Pancreas (tissue), 10 donors: Measurements from ENCODE around the gene LRBA. TPM values are rescaled to one million over a fixed set of nuclear protein-coding genes. Genes with fewer than 3 reads are reported as not detected.

Source experiments
- ATAC-seq, 4 donors: fragments of 200-7000 bp; cut with Tn5 transposase; one replicate each; pipeline versions ENCODE4 v1.8.0 to v1.9.1; 2020; ENCODE audit warnings: mild to moderate bottlenecking in 4 of 4, moderate library complexity in 4 of 4
- DNase-seq, 6 donors: peaks; one replicate each; pipeline ENCODE4 v3.0.0-alpha.2; 2020
- FAIRE-seq: peaks from 2 replicates; lab custom pipeline; 2012; peaks lifted over from hg19 to GRCh38; lab: Jason Lieb, UNC
- H3K27ac ChIP-seq, 4 donors: fragments of 200-600 bp; sonication (generic); 1 replicate in 3 of 4; 2 replicates in 1 of 4; pipeline versions ENCODE4 v1.5.0 to v1.8.0; 2020
- H3K27me3 ChIP-seq, 4 donors: fragments of 200-600 bp; one replicate each; pipeline ENCODE4 v1.8.0; 2021
- H3K36me3 ChIP-seq, 3 donors: fragments of 200-600 bp; sonication (generic) in 1 of 3; one replicate each; pipeline versions ENCODE4 v1.5.0 to v1.8.0; 2020 to 2021
- H3K4me1 ChIP-seq, 3 donors: fragments of 200-600 bp; one replicate each; pipeline ENCODE4 v1.8.0; 2021
- H3K4me3 ChIP-seq, 4 donors: fragments of 200-600 bp; sonication (generic) in 2 of 4; one replicate each; pipeline versions ENCODE4 v1.5.0 to v1.8.0; 2020 to 2021
- H3K9me3 ChIP-seq, 4 donors: fragments of 200-600 bp; one replicate each; pipeline ENCODE4 v1.8.0; 2021
- WGBS, 2 donors: extraction: QIAGEN DNeasy Blood & Tissue Kit; methylation state at CpG; one replicate each; pipeline ENCODE4 v1.1.7; 2013; 5-methylcytosine and 5-hydroxymethylcytosine counted together
- intact Hi-C, 3 donors: fragments of 100-400 bp; cut with DNase I; formaldehyde crosslinking; loops; one replicate each; pipeline versions ENCODE4 v1.11.1 to v1.14.2; 2022
- polyA plus RNA-seq, 2 donors: library from polyadenylated mRNA; stranded (reverse); fragments of 200-250 nt; gene quantifications; one replicate each; pipeline ENCODE4 v1.2.3, GENCODE V29; 2013
- total RNA-seq, 6 donors: library from RNA; stranded (reverse); fragmentation: NEBNext Ultra II Directional in 4 of 6; extraction: Animal tissue kit (Norgen Biotek cat#: 25700) in 4 of 6; gene quantifications; one replicate each; pipeline versions ENCODE4 v1.2.1 to v1.2.4, GENCODE V29; 2021 to 2023
- TF ChIP-seq, protein P1 (sequence below), 4 donors: fragments of 200-600 bp; sonication (generic) in 3 of 4; IDR thresholded peaks; one replicate each; pipeline versions ENCODE4 v1.5.0 to v1.8.0; 2021; ENCODE audit warnings: antibody characterized with exemption in 4 of 4
- donor health status: healthy with polysubstance abuse.
- donor health status: DM: no; HTN: no; CAD: no; lungs with moderate emphysema.
- donor health status: DM: no; HTN: no; CAD: no.
- donor health status: control.
- donor health status: control.
- donor health status: Bipolar disorder and iron deficiency.
- donor health status: DM: yes; HTN: yes; CAD: no.
- donor health status: DM: no; HTN: no; CAD: no.
- donor health status: DM: no; HTN: no; CAD: no.
- donor health status: DM: yes; HTN: yes; CAD: no.

Gene LRBA
- total and polyA plus RNA-seq, 8 donors: 6.6 to 35.3 (median 22.3) TPM

DNA sequence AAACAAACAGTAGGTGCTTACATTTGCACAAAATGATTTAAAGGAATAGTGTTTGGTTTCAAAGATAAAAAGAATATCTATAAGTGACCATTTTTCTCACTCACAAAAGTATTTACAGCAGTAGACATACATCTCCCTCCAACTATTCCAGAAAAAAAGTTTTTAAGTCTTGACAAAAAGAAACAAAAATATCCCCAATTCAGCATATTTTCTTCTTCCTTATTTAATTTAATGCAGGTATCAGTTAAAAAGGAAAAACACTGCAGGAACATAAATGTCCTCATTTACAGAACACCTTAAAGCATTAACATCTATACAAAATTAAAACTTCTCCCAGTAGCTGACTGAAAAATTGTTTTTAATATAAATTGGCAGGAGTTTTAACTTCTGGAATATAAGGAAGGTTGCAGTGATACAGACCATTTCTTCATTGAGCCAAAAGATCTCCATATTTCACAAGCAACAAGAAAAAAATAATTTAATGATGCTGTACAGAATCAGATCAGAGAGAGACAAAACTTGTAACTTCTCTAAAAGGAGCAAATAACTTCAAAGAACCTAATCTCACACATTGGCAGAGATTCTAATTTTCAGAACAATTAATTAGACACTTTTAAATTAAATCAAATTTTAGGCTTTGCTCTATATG, 428.8 kb downstream of the LRBA start:
- Histone ChIP-seq H3K9me3 (no peaks in the 10 kb centered on the region), H3K27ac (no peak overlapping the region), H3K27me3 (no peaks in the 10 kb centered on the region), H3K4me3 (no peak overlapping the region), H3K4me1 (no peaks in the 10 kb centered on the region), H3K36me3 (peaks cover 0 to 9% (median 0%) of the 10 kb centered on the region in 3 donors)
- DNase-seq (no peak), ATAC-seq (no peak), FAIRE-seq (no peak)
- intact Hi-C loops: no loop called here
- TF ChIP-seq, protein P1, sequence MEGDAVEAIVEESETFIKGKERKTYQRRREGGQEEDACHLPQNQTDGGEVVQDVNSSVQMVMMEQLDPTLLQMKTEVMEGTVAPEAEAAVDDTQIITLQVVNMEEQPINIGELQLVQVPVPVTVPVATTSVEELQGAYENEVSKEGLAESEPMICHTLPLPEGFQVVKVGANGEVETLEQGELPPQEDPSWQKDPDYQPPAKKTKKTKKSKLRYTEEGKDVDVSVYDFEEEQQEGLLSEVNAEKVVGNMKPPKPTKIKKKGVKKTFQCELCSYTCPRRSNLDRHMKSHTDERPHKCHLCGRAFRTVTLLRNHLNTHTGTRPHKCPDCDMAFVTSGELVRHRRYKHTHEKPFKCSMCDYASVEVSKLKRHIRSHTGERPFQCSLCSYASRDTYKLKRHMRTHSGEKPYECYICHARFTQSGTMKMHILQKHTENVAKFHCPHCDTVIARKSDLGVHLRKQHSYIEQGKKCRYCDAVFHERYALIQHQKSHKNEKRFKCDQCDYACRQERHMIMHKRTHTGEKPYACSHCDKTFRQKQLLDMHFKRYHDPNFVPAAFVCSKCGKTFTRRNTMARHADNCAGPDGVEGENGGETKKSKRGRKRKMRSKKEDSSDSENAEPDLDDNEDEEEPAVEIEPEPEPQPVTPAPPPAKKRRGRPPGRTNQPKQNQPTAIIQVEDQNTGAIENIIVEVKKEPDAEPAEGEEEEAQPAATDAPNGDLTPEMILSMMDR (IDR thresholded peaks at IDR 0.05): no peak

DNA sequence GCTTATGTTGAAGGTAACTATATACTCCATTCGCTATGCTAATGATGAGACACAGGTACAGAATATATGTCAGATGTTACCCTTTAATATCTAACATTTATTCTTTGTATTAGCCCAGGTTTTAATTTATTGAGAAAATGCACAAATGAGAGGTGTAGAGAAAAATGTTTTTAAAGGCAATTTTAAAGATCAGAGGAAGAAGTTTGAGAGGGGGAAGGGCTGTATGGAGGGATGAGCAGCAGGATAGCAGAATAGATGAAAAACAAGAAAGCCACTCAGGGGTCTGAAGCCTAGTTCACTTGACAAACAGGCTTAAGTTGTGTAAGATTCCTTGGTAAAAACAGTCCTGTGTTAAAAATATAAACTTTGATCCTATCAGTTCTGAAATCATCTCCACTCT, 429.5 kb downstream of the LRBA start:
- no peaks in the 10 kb centered on the region for H3K27me3 ChIP-seq
- H3K27ac ChIP-seq: no peak overlapping the region
- no peaks in the 10 kb centered on the region for H3K4me1 ChIP-seq
- WGBS, 2 donors: 96 to 100% methylated on average over 1 of the region's 1 CpG
- no peak overlapping the region for H3K4me3 ChIP-seq
- FAIRE-seq: no peak
- H3K36me3 ChIP-seq: peaks cover 0 to 9% (median 0%) of the 10 kb centered on the region in 3 donors
- H3K9me3 ChIP-seq: no peaks in the 10 kb centered on the region
- DNase-seq: no peak
- TF ChIP-seq, protein P1 (IDR thresholded peaks at IDR 0.05): no peak
- no peak for ATAC-seq
- intact Hi-C loops: no loop called here

DNA sequence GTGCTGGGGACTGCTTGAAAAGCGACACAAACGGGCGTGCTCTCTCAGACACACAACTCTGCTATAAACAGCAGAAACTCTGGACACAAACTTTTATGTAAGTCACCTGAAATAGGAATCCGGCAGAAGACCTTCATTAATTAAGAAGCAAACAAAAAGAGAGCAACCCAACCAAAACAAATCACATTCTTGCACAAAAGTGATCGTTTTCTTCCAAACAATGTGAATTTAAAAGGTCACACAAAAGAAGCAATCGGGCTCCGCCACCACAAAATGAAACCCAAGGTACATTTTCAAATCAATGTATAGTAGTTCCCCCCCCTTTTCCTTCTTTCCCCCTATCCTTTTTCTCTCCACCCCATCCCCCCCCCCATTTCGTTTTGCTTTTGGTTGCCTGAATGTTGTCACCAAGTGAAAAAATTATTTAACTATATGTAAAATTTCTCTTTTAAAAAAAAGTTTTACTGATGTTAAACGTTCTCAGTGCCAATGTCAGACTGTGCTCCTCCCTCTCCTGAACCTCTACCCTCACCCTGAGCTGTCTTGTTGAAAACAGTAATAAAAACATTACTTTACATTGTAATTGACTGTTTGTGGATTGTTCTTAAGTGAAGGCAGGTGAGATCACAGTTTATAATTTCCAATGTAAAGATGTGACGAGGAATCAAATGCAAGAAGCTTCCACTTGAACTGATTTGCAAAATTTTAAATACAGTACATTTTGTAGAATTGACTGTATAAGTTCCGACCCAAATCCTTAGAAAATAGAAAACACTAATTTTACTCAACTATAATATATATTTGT, 430.8 kb downstream of the LRBA start:
- Histone ChIP-seq H3K9me3 (no peaks in the 10 kb centered on the region), H3K36me3 (peaks cover 0 to 9% (median 0%) of the 10 kb centered on the region in 3 donors), H3K27me3 (no peaks in the 10 kb centered on the region), H3K4me1 (no peaks in the 10 kb centered on the region), H3K27ac (no peak overlapping the region), H3K4me3 (no peak overlapping the region)
- TF ChIP-seq, protein P1 (IDR thresholded peaks at IDR 0.05): no peak
- DNase-seq (no peak), ATAC-seq (no peak), FAIRE-seq (no peak)
- WGBS, 2 donors: 92% methylated on average over 11 of the region's 11 CpGs
- intact Hi-C loops: no loop called here

DNA sequence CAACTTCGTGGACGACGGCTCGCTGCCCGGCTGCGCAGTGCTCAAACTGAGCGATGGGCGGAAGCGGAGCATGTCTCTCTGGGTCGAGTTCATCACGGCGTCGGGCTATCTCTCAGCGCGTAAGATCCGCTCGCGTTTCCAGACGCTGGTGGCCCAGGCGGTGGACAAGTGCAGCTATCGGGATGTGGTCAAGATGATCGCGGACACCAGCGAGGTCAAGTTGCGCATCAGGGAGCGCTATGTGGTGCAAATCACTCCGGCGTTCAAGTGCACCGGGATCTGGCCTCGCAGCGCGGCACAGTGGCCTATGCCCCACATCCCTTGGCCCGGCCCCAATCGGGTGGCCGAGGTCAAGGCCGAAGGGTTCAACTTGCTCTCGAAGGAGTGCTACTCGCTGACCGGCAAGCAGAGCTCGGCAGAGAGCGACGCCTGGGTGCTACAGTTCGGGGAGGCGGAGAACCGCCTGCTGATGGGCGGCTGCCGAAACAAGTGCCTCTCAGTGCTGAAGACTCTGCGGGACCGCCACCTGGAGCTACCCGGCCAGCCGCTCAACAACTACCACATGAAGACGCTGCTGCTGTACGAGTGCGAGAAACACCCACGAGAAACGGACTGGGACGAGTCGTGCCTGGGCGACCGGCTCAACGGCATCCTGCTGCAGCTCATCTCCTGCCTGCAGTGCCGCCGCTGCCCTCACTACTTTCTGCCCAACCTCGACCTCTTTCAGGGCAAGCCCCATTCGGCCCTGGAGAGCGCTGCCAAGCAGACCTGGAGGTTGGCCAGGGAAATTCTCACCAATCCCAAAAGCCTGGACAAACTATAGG, 431.6 kb downstream of the LRBA start:
- WGBS, 2 donors: 83 to 87% methylated on average over 66 of the region's 66 CpGs
- TF ChIP-seq, protein P1 (IDR thresholded peaks at IDR 0.05): no peak
- DNase-seq (peak in 3 of 6 donors; percentile 15 to 67 (median 47)), FAIRE-seq (no peak), ATAC-seq (no peak)
- H3K9me3 ChIP-seq: no peaks in the 10 kb centered on the region
- peaks cover 0 to 9% (median 0%) of the 10 kb centered on the region in 3 donors for H3K36me3 ChIP-seq
- intact Hi-C loops: no loop called here
- no peak overlapping the region for H3K27ac ChIP-seq
- H3K4me3 ChIP-seq: no peak overlapping the region
- no peaks in the 10 kb centered on the region for H3K27me3 ChIP-seq
- peaks cover 0 to 5% (median 0%) of the 10 kb centered on the region in 3 donors for H3K4me1 ChIP-seq
